Measurements from ENCODE around the gene LCN10.

DNA sequence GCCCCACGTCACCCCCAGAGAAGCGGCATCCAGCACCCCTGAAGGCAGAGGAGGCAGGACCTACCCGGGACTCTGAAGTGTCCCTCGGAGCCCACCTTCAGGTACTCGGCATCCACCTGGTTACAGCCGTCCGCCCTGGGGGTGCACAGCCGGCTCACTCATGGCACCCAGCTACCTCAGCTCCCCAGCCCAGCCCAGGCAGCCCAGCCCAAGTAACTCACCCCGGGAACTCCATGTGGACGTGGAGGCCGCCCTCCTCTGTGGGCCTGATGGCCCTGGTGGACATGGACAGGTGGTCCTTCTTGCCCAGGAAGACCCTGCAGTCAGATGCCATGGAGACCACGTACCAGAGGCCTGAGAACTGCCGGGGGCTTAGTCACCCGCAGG is 20.9 kb upstream of the LCN10 start:
- TF ChIP-seq, protein P1, sequence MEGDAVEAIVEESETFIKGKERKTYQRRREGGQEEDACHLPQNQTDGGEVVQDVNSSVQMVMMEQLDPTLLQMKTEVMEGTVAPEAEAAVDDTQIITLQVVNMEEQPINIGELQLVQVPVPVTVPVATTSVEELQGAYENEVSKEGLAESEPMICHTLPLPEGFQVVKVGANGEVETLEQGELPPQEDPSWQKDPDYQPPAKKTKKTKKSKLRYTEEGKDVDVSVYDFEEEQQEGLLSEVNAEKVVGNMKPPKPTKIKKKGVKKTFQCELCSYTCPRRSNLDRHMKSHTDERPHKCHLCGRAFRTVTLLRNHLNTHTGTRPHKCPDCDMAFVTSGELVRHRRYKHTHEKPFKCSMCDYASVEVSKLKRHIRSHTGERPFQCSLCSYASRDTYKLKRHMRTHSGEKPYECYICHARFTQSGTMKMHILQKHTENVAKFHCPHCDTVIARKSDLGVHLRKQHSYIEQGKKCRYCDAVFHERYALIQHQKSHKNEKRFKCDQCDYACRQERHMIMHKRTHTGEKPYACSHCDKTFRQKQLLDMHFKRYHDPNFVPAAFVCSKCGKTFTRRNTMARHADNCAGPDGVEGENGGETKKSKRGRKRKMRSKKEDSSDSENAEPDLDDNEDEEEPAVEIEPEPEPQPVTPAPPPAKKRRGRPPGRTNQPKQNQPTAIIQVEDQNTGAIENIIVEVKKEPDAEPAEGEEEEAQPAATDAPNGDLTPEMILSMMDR (IDR thresholded peaks at IDR 0.05) = no peak
- TF ChIP-seq EZH2 (IDR thresholded peaks at IDR 0.05) (no peak), EZH2phosphoT487 (IDR thresholded peaks at IDR 0.05) (no peak)
